Stimulated activated CD8-positive, alpha-beta memory T cell treated with anti-CD3 and anti-CD28 coated beads, Interleukin-2, amount 100 ng/mL, for 1 hour (primary cell): ENCODE measurements around the gene PTPN1.
"Not testable (repeated sequence)": the region's sequence is repeated elsewhere in the genome, so short reads cannot be mapped to it uniquely, and the experiment has no call there.

Source experiments
- DNase-seq, 2 donors: peaks; one replicate each; pipeline ENCODE4 v3.0.0-alpha.2; 2020; ENCODE audit warnings: low read depth in 2 of 2

Gene PTPN1

GRCh38 chr20:50509923-50510705, at the start of gene PTPN1:
Gene PTPN1 (plus strand): TSS chr20:50510383. CDS start chr20:50510528, 145 bp downstream.
- peak; percentile 97 to 98 for DNase-seq

- peak; percentile 55 to 62 for DNase-seq
These were observed 49.4 kb upstream of the PTPN1 start for GRCh38 chr20:50460608-50461267.

- DNase-seq = no peak
These were observed 48.0 kb upstream of the PTPN1 start for GRCh38 chr20:50462093-50462690.

GRCh38 chr20:50464026-50464724, 46.0 kb upstream of the PTPN1 start:
- peak in 1 of 2 donors; percentile 35 for DNase-seq

- no peak for DNase-seq
These were observed 45.2 kb upstream of the PTPN1 start for GRCh38 chr20:50464725-50465650.

GRCh38 chr20:50467174-50467573, 43.0 kb upstream of the PTPN1 start:
- no peak for DNase-seq

GRCh38 chr20:50467718-50468356, 42.3 kb upstream of the PTPN1 start:
- no peak for DNase-seq

- no peak for DNase-seq
These were observed 41.8 kb upstream of the PTPN1 start for GRCh38 chr20:50468378-50468798.

- DNase-seq = no peak
These were observed 40.9 kb upstream of the PTPN1 start for GRCh38 chr20:50469176-50469723.

GRCh38 chr20:50469796-50470195, 40.4 kb upstream of the PTPN1 start:
- DNase-seq = no peak

- DNase-seq = no peak
These were observed 39.8 kb upstream of the PTPN1 start for GRCh38 chr20:50470264-50470858.

GRCh38 chr20:50471231-50471630, 39.0 kb upstream of the PTPN1 start:
- no peak for DNase-seq

- DNase-seq = no peak
These were observed 37.2 kb upstream of the PTPN1 start for GRCh38 chr20:50472693-50473664.

GRCh38 chr20:50474356-50474755, 35.8 kb upstream of the PTPN1 start:
- not testable (repeated sequence) for DNase-seq

- DNase-seq = no peak
These were observed 34.4 kb upstream of the PTPN1 start for GRCh38 chr20:50475681-50476292.

GRCh38 chr20:50477239-50477872, 32.8 kb upstream of the PTPN1 start:
- DNase-seq = no peak

- peak; percentile 47 to 55 for DNase-seq
These were observed 31.8 kb upstream of the PTPN1 start for GRCh38 chr20:50478162-50478990.
